Fibroblast of skin of right quadriceps (primary cell): ENCODE measurements around the gene FAM193A.
"Not testable (repeated sequence)": the region's sequence is repeated elsewhere in the genome, so short reads cannot be mapped to it uniquely, and the experiment has no call there.

ENCODE experiments used
- DNase-seq: peaks from one replicate; pipeline ENCODE4 v3.0.0-alpha.2; 2013

FAM193A gene

DNA sequence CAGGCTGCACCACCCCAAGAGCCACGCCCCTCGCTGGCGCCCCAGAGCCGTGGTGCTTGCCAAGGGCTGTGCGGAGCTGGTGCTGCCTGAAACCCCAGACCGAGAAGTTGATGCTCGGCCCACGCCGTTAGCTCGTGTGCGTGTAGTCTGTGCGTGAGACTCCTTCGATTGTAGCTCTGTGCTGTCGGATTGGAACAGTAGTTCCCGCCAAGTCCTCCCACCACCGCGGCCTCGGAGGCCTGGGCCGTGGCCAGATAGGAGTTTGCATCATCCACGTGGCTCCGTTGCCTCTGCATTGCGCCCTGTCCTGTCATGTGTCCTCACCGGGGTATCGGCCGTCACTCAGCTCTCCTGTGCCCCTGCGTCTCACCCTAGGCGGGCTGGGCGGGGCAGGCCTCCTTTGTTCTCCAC is 195.5 kb downstream of the FAM193A start:
- no peak for DNase-seq

DNA sequence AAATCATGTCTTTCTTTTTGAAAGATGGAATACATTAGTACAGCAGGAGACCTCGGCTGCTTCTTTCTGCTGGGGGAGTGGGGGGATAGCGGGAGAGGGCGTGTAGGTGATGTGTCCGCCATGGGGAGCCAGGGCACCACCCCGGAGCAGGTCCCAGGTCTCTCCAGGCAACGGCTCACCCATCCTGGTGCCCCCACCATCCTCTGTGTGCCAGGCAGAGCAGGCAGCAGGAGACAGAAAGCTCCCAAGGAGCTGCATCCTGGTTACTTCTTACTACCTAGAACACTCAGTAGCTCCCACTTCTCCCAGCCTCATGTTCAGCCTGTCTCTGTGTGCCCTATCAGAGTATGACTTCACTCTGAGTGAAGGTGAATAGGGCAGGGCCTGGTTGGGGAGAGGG is 196.1 kb downstream of the FAM193A start:
- DNase-seq: no peak

DNA sequence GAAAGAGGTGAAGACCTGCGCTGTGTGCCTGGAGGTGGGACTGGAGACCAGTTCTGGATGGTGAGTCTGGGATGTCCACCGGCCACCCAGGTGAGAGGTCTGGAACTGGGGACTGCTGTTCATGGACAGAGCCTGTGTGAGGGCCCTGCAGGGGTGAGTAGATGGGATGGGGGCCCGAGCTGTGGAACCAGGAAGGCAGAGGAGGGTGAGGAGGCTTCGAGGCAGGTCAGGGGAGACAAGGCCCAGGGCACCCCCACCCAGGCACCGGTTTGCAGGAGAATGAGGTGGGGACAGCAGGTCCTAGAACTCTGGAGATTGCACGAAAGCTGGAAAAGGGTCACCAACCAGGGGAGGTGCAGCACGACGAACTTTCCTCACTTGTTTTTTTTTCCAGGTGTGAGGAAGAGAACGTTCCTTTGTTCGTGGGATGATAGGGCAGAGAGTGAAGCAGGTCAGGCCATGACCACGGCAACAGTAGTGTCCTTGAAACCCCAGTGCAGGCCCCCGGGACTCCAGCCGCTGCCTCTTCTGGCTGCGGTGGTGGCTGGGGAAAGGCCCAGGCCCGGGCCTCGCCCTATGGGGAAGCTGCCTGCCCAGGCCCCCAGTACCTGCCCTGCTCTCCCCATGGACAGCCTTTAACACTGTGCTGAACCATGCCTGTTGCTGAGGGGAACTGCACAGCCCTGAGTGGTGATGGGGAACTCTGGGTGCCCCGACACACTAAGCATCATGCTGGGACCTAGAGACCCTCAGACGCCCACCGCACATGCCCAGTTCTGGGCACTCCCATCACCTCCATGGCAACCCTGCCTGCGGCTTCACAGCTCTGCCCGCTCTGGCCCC is 196.8 kb downstream of the FAM193A start:
- no peak for DNase-seq

DNA sequence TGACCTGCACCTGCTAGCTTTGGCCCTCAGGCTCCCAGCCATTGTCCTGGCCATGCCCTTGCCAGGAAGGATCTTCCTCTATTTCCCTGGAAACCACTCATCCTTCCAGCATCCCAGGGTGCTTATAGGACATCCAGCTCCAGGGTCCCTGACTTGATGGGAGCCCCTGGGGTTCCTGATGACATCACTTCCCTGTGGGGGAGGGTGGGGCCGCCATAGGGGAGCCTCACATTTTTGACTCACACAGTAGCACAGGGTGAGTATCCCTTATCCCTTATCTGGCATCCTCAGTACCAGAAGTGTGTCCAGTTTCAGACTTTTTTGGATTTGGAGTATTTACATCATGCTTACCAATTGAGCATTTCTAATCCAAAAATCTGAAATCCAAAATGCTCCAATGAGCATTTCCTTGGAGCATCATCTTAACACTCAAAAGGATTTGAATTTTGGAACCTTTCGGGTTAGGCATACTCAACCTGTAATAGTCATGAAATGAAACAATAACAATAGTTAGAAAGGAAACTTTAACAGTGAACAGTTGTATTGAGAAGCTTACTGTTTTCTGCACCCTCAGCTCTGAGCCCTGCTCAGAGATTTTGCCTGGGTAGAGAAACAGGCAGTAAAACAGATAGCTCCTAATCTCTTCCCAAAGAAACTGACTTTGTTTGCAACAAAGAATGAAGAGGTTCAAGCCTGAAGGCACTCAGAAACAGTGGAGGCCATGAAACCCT is 197.6 kb downstream of the FAM193A start:
- no peak for DNase-seq

DNA sequence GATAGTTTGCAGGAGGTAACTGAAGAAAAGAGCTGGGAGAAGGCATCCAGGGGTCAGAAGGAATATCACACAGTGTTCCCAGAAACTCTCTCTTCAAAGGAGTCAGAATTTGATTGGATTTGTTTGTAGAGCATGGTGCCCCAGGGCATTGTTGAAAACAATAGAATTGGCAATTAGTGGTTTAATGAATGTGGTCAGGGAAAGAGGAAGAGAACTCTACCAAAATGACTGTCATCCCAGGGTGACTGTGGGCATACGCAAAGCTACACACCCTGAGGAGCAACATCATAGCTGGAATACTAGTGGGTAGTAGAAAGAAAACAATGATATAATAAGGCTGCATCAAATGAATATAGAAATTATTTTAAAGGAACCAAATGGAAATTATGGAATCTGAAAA is 198.2 kb downstream of the FAM193A start:
- DNase-seq: no peak

DNA sequence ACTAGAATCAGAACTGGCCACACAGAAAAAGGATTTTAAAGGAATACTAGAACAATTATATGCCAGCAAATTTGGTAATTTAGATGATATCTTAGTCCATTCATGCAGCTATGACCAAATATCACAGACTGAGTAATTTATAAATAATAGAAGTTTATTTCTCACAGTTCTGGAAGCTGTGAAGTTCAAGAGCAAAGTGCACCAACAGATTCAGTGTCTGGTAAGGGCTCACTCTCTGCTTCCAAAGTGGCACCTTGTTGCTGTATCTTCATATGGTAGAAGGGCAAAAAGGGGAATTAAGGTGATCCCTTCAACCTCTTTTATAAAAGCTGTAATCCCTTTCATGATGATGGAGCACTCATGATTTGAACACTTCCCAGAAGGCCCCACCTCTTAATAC is 199.4 kb downstream of the FAM193A start:
- DNase-seq: no peak

DNA sequence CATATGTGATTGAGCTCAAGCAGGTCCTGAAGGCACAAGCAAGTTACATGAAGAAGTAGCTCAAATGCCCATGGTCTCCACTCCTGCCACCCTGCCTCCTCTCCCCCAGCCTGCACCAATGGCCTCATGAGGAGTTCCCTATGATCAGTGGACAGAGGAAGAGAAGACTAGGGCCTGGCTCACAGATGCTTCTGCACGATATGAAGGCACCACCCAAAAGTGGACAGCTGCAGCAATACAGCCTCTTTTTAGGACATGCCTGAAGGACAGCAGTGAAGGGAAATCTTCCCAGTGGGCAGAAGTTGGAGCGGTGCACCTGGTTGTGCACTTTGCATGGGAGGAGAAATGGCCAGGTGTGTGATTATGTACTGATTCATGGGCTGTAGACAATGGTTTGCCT is 201.8 kb downstream of the FAM193A start:
- DNase-seq: not testable (repeated sequence)

DNA sequence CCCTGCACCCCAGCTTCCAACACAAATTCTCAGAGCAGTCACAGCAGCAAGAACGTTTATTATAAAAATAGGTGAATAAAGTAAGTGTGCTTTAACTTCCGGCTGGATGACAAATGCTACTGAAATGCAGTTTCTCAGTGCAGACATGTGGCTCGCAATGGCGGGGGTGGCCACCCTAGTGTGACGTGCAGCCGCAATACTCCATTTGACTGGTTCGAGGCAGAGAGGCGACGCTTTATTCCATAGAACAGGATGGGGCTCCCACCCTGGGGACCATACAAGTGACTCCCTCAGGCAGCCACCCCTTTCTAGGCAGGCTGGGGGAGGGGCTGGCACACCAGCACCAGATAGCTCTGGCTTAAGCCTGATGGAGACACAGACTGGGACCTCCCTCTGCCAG is 205.2 kb downstream of the FAM193A start:
- peak; percentile 50 for DNase-seq

DNA sequence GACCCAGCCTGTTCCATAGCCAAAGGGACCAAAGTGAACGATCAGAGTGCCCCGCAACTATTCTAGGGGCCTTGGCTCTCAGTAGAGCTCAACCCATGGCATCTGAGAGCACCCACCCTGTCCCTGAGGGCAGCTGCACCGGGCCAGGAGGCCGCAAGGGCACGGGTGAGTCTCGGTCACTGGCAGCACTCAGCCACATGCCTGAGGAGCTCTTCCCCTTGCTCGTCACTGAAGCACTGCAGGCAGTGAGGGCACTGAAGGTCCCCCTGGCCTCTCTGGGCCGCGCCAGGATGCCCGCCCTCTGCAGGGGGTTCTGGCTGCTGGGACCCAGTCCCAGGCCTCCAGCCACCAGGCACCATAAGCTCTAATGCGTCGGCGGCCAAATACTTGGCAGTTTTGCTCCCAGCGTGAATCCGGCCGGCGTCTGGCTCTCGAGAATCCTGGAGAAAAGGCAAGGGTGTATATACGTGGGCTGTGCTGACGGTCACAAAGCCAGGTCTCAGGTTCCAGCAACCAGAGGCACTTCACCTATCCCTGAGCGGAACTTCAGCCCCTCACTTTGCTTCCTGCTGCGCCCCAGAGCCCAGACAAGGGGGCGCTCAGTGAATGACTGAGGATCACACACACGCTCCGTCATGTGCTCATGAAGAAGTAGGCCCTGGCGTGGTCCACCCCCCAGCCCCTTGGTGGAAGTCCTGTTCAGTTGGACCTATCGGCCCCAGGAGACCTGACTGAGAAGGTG is 205.8 kb downstream of the FAM193A start:
- DNase-seq: no peak

DNA sequence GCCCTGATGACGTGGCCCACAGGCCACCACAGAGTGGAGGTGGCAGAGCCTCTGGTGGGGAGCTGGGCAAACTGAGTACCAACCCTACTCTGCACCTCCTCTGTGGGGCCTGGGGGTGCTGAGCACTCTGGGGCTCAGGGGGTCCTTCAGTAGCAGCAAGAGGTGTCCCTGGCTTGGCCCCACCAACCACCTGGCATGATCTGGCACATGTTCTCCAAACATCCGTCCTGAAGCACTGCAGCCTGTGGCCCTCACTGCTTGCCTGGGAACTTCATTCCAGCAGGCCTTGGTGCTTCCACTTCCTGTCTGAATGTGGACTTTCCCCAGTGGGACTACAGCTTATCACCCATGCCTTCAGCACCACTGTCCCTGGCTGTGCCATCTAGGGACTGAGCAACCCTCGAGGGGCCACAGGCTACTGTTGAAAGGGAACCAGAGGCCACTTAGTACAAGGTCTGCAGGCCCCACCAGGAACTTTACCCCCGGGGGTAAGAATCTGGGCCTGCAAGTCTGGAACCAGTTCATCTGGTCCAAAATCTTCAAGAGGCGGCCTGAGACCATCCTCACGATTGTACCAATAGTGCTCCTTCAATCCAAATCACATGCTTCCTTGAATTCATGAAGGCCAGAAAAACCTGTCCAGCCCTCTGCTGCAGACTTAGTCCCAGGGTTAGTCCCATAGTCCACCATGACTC is 206.5 kb downstream of the FAM193A start:
- DNase-seq: no peak

DNA sequence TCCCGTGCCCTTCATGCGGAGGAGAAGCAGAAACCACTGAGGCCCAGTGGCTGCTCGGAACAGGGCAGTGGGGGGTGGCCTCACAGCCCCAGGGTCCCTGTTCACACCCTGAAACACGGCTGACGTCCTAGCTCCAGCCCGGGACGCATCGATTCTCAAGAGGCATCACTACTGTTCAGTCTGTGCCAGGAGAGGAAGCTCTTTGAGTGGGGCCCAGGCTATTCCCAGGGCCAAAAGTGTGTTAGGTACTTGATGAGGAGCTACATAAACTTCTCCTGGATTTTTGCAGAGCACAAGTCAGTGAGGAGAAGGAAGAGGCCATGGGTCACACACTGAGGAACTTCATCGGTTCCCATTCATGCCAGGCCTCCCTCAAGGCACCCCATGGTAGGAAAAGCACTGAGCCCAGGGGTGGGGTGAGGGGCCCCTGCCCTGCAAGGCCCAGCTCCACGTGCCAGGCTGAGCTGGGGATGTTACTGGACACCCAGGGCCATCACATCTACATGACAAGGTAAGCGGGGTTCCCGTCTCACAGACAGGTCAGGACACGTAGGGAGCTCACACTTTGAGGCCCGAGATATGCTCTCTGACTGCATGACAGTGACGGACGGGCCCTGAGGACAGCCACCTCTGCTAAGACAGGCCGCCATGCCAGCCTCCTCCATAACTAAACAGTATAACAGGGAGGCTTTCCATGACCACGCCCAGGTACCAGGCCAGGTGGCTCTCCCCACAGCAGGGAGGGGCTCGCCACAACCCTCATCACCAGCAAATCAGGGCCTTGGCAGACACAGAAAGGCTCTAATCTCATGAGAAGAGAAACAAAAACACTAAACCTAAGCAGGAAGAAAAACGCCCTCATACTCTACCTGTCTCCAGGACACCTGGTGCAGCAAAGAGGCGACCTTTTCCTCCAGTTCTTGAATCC is 207.3 kb downstream of the FAM193A start:
- no peak for DNase-seq

DNA sequence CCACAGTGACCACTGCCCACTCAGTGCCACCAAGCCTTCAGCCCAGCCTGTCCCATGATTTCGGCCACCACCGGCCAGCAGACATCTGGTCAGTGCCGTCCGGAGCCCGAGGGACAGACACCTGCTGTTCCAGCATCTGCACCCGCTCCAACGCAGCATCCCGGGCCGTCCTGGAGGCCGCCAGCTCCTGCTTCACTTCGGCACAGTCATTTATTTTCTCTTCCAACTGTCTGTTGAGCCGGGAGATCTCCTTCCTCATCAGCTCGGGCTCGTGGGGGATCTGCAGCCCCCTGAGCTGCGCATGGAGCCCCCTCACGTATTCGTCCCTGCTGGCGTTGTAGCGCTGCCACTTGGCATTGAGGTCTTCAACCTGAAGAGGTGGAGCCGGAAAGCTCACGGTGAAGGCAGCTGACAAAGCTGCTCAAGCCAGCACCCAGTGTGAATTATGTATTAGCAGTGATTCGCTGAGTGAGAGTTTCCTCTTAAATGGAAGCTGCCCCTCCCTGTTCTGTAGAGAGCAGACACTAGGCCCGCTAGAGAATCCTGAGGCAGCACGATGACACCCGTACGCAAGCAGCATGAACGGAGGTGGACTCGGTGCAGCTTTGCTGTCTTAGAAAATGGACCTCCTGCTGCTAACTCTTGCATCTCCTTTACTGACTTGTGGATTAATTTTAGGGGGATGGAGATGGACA is 208.3 kb downstream of the FAM193A start:
- DNase-seq: no peak

DNA sequence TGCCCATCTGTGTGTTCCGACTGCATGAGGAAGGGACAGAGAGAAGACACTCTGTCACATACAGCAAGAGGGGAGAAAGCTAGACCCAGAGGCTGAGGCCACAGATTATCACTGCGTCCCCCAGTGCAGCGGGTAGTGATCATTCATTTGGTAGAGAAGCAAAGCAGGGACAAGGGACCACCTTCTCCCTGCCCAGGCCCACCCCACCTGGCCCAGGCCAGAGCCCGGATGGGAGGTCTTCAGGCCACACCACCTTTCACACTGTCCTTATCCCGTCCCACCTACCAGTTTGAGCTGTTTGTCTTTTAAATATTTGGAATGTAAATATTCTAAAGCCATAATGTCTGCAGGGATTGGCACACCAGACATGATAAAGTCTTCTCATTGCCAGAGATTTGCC is 209.1 kb downstream of the FAM193A start:
- DNase-seq: no peak

DNA sequence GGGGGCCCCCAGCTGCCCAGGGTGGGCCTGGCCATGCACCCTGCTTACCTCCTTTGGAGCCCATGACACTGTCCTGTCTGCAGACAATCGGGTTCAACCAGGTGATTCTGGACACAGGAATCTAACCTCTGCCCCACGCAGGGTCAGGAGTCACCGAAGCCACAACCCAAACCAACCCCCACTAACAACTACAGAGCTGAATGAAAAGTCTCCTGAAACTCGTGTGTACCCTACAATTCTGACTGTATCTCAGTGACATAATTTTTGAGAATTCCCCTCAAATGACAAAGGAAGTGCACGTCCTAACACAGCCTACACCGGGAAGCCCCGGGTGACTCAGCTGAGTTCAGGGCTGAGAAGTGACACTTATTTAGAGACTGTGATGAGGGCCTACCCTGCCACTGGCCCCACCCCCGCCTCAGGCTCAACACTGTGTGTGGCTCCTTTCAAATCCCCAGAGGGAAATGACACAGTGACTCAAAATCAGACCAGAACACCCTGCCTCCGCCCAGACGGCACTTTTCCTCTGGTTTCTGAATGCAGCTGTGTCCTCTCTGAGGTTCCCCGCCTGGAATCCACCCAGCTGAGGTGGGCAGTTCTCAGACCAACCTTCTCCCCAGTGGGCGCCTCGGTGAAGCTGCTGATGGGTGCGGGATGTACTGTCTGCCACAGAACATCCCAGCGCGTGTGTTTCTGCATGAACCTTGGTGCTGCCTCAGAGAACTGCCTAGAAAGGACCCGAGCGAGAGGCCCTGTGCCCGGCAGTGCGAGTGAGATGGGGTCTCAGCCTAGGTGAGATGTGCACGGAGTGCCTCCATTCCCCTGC is 209.7 kb downstream of the FAM193A start:
- peak; percentile 65 for DNase-seq

DNA sequence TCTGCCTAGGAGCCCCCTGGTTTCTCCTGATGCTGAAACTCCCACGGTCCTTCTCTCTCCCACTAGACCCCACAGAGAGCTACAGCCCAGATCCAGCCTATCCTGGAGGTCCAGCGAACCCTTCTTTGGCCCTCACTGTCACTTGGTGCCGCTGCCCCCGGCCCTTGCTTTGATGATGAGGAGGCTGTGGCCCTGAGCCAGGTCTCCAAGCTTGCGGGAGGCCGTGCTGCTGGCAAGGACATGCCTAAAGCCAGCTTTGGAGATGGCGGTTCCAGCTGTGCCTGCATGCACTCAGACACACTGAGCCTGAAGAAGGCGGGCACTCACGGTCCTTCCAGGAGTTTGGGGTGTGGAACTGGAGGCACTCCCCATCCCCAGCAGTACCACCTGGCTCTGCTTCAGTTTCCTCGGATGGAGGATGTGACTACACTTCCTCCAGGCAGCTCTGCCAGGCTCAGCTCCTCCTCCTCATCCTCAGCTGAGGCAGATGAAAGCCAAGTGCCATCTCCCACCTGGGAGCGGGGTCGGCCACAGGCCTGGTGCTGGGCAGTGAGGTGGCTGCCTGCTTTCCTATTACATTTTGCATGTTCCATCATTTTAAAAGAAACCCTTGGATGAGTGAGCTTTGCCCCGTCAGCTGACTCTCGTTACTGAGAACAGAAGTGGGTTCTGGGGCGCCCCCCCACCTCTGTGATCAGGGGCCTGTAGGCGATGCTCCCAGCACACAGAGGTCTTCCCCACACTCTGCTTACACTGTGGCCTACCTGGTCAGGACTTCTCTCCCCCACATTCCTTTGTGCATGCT is 210.6 kb downstream of the FAM193A start:
- DNase-seq: no peak

DNA sequence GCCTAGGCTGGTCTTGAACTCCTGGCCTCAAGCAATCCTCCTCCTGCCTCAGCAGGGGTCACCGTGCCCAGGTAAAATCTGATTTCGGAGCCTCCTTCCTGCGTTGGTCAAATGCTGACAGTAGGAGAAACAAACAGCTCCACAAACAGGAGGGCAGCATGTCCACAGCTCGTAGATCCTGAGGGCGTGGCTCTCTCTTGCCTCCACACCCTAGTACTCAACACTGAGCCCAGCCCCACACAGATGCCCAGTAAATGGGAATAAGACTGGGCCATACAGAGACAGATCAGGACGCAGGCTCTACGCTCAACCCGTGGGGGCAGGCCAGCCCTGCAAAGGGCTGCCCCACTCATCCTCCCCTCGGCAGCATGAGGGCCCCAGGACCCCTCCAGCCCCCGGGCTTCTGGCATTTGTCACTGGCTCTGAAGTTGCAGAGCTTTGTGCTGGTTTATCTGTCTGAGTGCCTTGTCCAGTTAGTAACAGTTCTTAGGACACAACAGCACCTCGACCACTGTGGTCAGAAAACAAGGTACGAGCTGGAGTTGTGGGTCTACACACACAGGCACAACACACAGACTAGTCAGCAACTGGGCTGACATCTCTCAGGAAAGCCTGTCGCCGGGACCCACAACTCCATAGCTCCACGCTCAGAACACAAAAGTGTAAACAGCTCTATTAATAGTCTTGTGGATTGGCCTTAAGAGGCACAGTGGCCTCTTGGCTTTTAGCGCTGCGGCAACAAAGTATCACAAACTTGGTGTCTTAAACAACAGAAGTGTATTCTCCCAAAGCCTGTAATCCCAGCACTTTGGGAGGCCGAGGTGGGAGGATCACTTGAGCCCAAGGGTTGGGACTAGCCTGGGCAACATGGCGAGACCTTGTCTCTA is 214.5 kb downstream of the FAM193A start:
- DNase-seq: no peak

DNA sequence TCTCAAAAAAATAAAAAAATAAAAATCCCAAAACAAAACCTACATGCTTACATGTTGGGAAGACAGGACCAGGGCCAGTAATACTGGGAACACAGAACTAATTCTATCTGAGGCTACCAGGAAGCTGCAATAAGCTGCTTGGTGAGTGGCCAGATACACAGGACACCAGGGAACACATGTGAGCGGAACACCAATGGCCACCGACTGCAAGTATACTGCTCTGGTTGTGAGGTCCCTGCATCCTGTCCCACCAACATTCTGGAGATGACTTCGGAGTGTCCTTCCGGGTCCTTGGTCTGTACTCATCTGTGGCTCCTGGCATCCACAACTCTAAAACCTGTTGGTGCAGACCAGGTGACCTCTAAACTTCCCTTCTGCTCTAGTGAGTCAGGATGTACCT is 217.0 kb downstream of the FAM193A start:
- no peak for DNase-seq
